HEK293 (cell line): ENCODE results near the gene SP7.
A peak's percentile ranks its signal among the peaks of the same experiment; 100 is the strongest.

ENCODE experiments used
- EGR2 ChIP-seq: fragments of 450-650 bp; formaldehyde crosslinking; IDR thresholded peaks from 2 replicates; pipeline ENCODE4 v1.5.1; 2016; ENCODE audit warnings: low read depth, missing biosample characterization, missing genetic modification characterization
- HOXC10 ChIP-seq: sonication (generic); formaldehyde crosslinking; IDR thresholded peaks from 2 replicates; pipeline ENCODE4 v1.8.1; 2023; ENCODE audit warnings: mild to moderate bottlenecking, missing genetic modification reagents
- KLF10 ChIP-seq: fragments of 450-650 bp; IDR thresholded peaks from 2 replicates; pipeline ENCODE4 v1.5.1; 2018; ENCODE audit warnings: missing biosample characterization, mild to moderate bottlenecking, missing genetic modification characterization
- KLF16 ChIP-seq: fragments of 450-650 bp; formaldehyde crosslinking; IDR thresholded peaks from 2 replicates; pipeline ENCODE4 v1.5.1; 2017; ENCODE audit warnings: missing biosample characterization, missing genetic modification characterization
- KLF7 ChIP-seq: fragments of 450-650 bp; formaldehyde crosslinking; IDR thresholded peaks from 2 replicates; pipeline ENCODE4 v1.5.1; 2016; ENCODE audit warnings: missing biosample characterization, missing genetic modification characterization, borderline replicate concordance
- KLF9 ChIP-seq: fragments of 450-650 bp; formaldehyde crosslinking; IDR thresholded peaks from 2 replicates; pipeline ENCODE4 v1.5.1; 2016; ENCODE audit warnings: missing biosample characterization, missing genetic modification characterization, low read depth
- PRDM1 ChIP-seq: fragments of 450-650 bp; formaldehyde crosslinking; IDR thresholded peaks from 2 replicates; pipeline ENCODE4; 2016; ENCODE audit warnings: missing biosample characterization, missing genetic modification characterization
- RBAK ChIP-seq: fragments of 450-650 bp; formaldehyde crosslinking; IDR thresholded peaks from 2 replicates; pipeline ENCODE4 v1.5.1; 2016; ENCODE audit warnings: missing biosample characterization, missing genetic modification characterization
- ZBTB17 ChIP-seq: fragments of 450-650 bp; formaldehyde crosslinking; IDR thresholded peaks from 2 replicates; pipeline ENCODE4 v1.5.1; 2016; ENCODE audit warnings: missing biosample characterization, missing genetic modification characterization
- ZBTB8A ChIP-seq: fragments of 450-650 bp; formaldehyde crosslinking; IDR thresholded peaks from 2 replicates; pipeline ENCODE4 v1.5.1; 2016; ENCODE audit warnings: missing biosample characterization, missing genetic modification characterization
- ZEB2 ChIP-seq: fragments of 450-650 bp; formaldehyde crosslinking; IDR thresholded peaks from 2 replicates; pipeline ENCODE4 v1.5.1; 2016; ENCODE audit warnings: missing biosample characterization, missing genetic modification characterization
- ZFP37 ChIP-seq: fragments of 450-650 bp; formaldehyde crosslinking; IDR thresholded peaks from 2 replicates; pipeline ENCODE4 v1.5.1; 2016; ENCODE audit warnings: missing biosample characterization, missing genetic modification characterization
- ZNF221 ChIP-seq: fragments of 450-650 bp; formaldehyde crosslinking; IDR thresholded peaks from 2 replicates; pipeline ENCODE4 v1.5.1; 2017; ENCODE audit warnings: missing biosample characterization, missing genetic modification characterization, borderline replicate concordance
- ZNF302 ChIP-seq: fragments of 450-650 bp; formaldehyde crosslinking; IDR thresholded peaks from 2 replicates; pipeline ENCODE4 v1.5.1; 2016; ENCODE audit warnings: missing biosample characterization, missing genetic modification characterization, low read depth
- ZNF324 ChIP-seq: fragments of 450-650 bp; formaldehyde crosslinking; IDR thresholded peaks from 2 replicates; pipeline ENCODE4 v1.5.1; 2016; ENCODE audit warnings: missing biosample characterization, missing genetic modification characterization
- ZNF335 ChIP-seq: fragments of 450-650 bp; formaldehyde crosslinking; conservative IDR thresholded peaks from 2 replicates; pipeline ENCODE4 v1.5.1; 2016; ENCODE audit warnings: missing biosample characterization, missing genetic modification characterization
- ZNF341 ChIP-seq: fragments of 450-650 bp; formaldehyde crosslinking; IDR thresholded peaks from 2 replicates; pipeline ENCODE4; 2016; ENCODE audit warnings: low read depth, missing biosample characterization, missing genetic modification characterization
- ZNF394 ChIP-seq: fragments of 450-650 bp; formaldehyde crosslinking; IDR thresholded peaks from 2 replicates; pipeline ENCODE4 v1.5.1; 2016; ENCODE audit warnings: missing biosample characterization, missing genetic modification characterization, mild to moderate bottlenecking, moderate library complexity, borderline replicate concordance
- ZNF398 ChIP-seq: fragments of 450-650 bp; formaldehyde crosslinking; IDR thresholded peaks from 2 replicates; pipeline ENCODE4 v1.5.1; 2017; ENCODE audit warnings: missing biosample characterization, missing genetic modification characterization
- ZNF404 ChIP-seq: fragments of 450-650 bp; formaldehyde crosslinking; IDR thresholded peaks from 2 replicates; pipeline ENCODE4 v1.5.1; 2017; ENCODE audit warnings: missing biosample characterization, missing genetic modification characterization
- ZNF488 ChIP-seq: fragments of 450-650 bp; formaldehyde crosslinking; IDR thresholded peaks from 2 replicates; pipeline ENCODE4 v1.5.1; 2016; ENCODE audit warnings: missing biosample characterization, missing genetic modification characterization
- ZNF561 ChIP-seq: fragments of 450-650 bp; IDR thresholded peaks from 2 replicates; pipeline ENCODE4 v1.5.1; 2018; ENCODE audit warnings: missing biosample characterization, missing genetic modification characterization, borderline replicate concordance
- ZNF610 ChIP-seq: fragments of 450-650 bp; formaldehyde crosslinking; IDR thresholded peaks from 2 replicates; pipeline ENCODE4 v1.5.1; 2016; ENCODE audit warnings: missing biosample characterization, missing genetic modification characterization, borderline replicate concordance
- ZNF629 ChIP-seq: fragments of 450-650 bp; formaldehyde crosslinking; IDR thresholded peaks from 2 replicates; pipeline ENCODE4 v1.5.1; 2017; ENCODE audit warnings: missing biosample characterization, missing genetic modification characterization
- ZNF692 ChIP-seq: fragments of 450-650 bp; formaldehyde crosslinking; IDR thresholded peaks from 2 replicates; pipeline ENCODE4 v1.5.1; 2016; ENCODE audit warnings: missing biosample characterization, missing genetic modification characterization
- ZNF747 ChIP-seq: fragments of 450-650 bp; formaldehyde crosslinking; IDR thresholded peaks from 2 replicates; pipeline ENCODE4 v1.5.1; 2016; ENCODE audit warnings: missing biosample characterization, missing genetic modification characterization
- ZNF777 ChIP-seq: fragments of 450-650 bp; formaldehyde crosslinking; IDR thresholded peaks from 2 replicates; pipeline ENCODE4 v1.5.1; 2017; ENCODE audit warnings: missing biosample characterization, missing genetic modification characterization, borderline replicate concordance
- ZSCAN4 ChIP-seq: fragments of 450-650 bp; formaldehyde crosslinking; IDR thresholded peaks from 2 replicates; pipeline ENCODE4 v1.5.1; 2017; ENCODE audit warnings: missing biosample characterization, missing genetic modification characterization
- ZXDB ChIP-seq: fragments of 450-650 bp; formaldehyde crosslinking; IDR thresholded peaks from 2 replicates; pipeline ENCODE4 v1.5.1; 2016; ENCODE audit warnings: missing biosample characterization, missing genetic modification characterization
- TF ChIP-seq, protein P1 (sequence below): fragments of 450-650 bp; formaldehyde crosslinking; IDR thresholded peaks from 2 replicates; pipeline ENCODE4 v1.5.1; 2016; ENCODE audit warnings: missing biosample characterization, missing genetic modification characterization
- TF ChIP-seq, protein P2 (sequence below): fragments of 450-650 bp; formaldehyde crosslinking; IDR thresholded peaks from 2 replicates; pipeline ENCODE4 v1.5.1; 2016; ENCODE audit warnings: missing biosample characterization, missing genetic modification characterization

Gene SP7

GRCh38 chr12:53380794-53381730 is 44.9 kb upstream of the SP7 start (continued):
- TF ChIP-seq KLF7 (tag by site-specific recombination) (peak; percentile 30; the same call in 1 of the 2 replicates), ZSCAN4 (tag by site-specific recombination) (0 out of 2 replicates have a peak, but pooled peaks have one; percentile 8), ZNF777 (tag by site-specific recombination) (no peak), ZNF341 (tag by site-specific recombination) (peak; percentile 52), ZNF324 (tag by site-specific recombination) (0 out of 2 replicates have a peak, but pooled peaks have one; percentile 28), EGR2 (tag by site-specific recombination) (no peak), KLF16 (tag by site-specific recombination) (0 out of 2 replicates have a peak, but pooled peaks have one; percentile 63), KLF10 (tag by site-specific recombination) (no peak), HOXC10 (CRISPR knock-in tag) (no peak), ZNF488 (tag by site-specific recombination) (no peak), ZNF394 (tag by site-specific recombination) (peak; percentile 97), ZBTB17 (peak; percentile 87), KLF9 (tag by site-specific recombination) (peak; percentile 66; the same call in 1 of the 2 replicates), ZXDB (tag by site-specific recombination) (peak; percentile 16; the same call in 1 of the 2 replicates), ZNF610 (no peak), ZNF335 (tag by site-specific recombination) (peak; percentile 97), ZNF404 (tag by site-specific recombination) (no peak), ZNF692 (tag by site-specific recombination) (0 out of 2 replicates have a peak, but pooled peaks have one; percentile 10), ZNF629 (tag by site-specific recombination) (peak; percentile 20; the same call in 1 of the 2 replicates), ZEB2 (tag by site-specific recombination) (peak; percentile 65; the same call in 1 of the 2 replicates), ZFP37 (tag by site-specific recombination) (no peak), RBAK (no peak), ZNF302 (tag by site-specific recombination) (no peak), PRDM1 (tag by site-specific recombination) (peak; percentile 65), ZNF561 (tag by site-specific recombination) (no peak), ZBTB8A (tag by site-specific recombination) (peak; percentile 91), ZNF398 (tag by site-specific recombination) (no peak; the same call in 1 of the 2 replicates), ZNF747 (tag by site-specific recombination) (no peak), ZNF221 (tag by site-specific recombination) (no peak)
- TF ChIP-seq, protein P1, sequence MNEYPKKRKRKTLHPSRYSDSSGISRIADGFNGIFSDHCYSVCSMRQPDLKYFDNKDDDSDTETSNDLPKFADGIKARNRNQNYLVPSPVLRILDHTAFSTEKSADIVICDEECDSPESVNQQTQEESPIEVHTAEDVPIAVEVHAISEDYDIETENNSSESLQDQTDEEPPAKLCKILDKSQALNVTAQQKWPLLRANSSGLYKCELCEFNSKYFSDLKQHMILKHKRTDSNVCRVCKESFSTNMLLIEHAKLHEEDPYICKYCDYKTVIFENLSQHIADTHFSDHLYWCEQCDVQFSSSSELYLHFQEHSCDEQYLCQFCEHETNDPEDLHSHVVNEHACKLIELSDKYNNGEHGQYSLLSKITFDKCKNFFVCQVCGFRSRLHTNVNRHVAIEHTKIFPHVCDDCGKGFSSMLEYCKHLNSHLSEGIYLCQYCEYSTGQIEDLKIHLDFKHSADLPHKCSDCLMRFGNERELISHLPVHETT (tag by site-specific recombination), result peak; percentile 38; the same call in 1 of the 2 replicates
- TF ChIP-seq, protein P2, sequence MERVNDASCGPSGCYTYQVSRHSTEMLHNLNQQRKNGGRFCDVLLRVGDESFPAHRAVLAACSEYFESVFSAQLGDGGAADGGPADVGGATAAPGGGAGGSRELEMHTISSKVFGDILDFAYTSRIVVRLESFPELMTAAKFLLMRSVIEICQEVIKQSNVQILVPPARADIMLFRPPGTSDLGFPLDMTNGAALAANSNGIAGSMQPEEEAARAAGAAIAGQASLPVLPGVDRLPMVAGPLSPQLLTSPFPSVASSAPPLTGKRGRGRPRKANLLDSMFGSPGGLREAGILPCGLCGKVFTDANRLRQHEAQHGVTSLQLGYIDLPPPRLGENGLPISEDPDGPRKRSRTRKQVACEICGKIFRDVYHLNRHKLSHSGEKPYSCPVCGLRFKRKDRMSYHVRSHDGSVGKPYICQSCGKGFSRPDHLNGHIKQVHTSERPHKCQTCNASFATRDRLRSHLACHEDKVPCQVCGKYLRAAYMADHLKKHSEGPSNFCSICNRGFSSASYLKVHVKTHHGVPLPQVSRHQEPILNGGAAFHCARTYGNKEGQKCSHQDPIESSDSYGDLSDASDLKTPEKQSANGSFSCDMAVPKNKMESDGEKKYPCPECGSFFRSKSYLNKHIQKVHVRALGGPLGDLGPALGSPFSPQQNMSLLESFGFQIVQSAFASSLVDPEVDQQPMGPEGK (tag by site-specific recombination), result peak; percentile 56; the same call in 1 of the 2 replicates
